Lung (tissue), 12 donors: ENCODE data around the gene MARCHF3. TPM values are rescaled to one million over a fixed set of nuclear protein-coding genes. Genes with fewer than 3 reads are reported as not detected.

Source experiments
- ATAC-seq: fragments of 200-7000 bp; cut with Tn5 transposase; one replicate; pipeline ENCODE4 v1.9.1; 2020; ENCODE audit warnings: moderate number of reproducible peaks; ENCODE audit not compliant: insufficient read depth, low FRiP score
- DNase-seq, 3 donors: peaks; one replicate each; pipeline ENCODE4 v3.0.0-alpha.2; 2013 to 2017
- H3K27ac ChIP-seq, 2 donors: one replicate each; pipeline ENCODE4 v1.5.1; 2013; ENCODE audit warnings: mild to moderate bottlenecking in 2 of 2, moderate library complexity in 2 of 2, control low read depth in 1 of 2, inconsistent platforms in 1 of 2, low read depth in 1 of 2, low read length in 1 of 2
- H3K27me3 ChIP-seq, 3 donors: one replicate each; pipeline ENCODE4 v1.5.1; 2013; ENCODE audit warnings: low read length in 2 of 3; ENCODE audit not compliant: control insufficient read depth in 3 of 3, insufficient read depth in 3 of 3
- H3K36me3 ChIP-seq, 4 donors: one replicate each; pipeline ENCODE4 v1.5.1; 2013; ENCODE audit warnings: low read length in 4 of 4, mild to moderate bottlenecking in 1 of 4, moderate library complexity in 1 of 4; ENCODE audit not compliant: control insufficient read depth in 4 of 4, insufficient read depth in 4 of 4
- H3K4me1 ChIP-seq, 5 donors: one replicate each; pipeline ENCODE4 v1.5.1; 2013; ENCODE audit warnings: low read length in 5 of 5, mild to moderate bottlenecking in 2 of 5, moderate library complexity in 1 of 5; ENCODE audit not compliant: control insufficient read depth in 5 of 5, insufficient read depth in 5 of 5
- H3K4me3 ChIP-seq: one replicate; pipeline ENCODE4 v1.5.1; 2013; ENCODE audit warnings: mild to moderate bottlenecking, control low read depth, moderate library complexity
- H3K9ac ChIP-seq, 2 donors: one replicate each; pipeline ENCODE4 v1.5.1; 2013; ENCODE audit warnings: low read length in 2 of 2, control low read depth in 1 of 2; ENCODE audit not compliant: insufficient read depth in 1 of 2
- H3K9me3 ChIP-seq, 4 donors: one replicate each; pipeline ENCODE4 v1.5.1; 2013; ENCODE audit warnings: low read length in 3 of 4, mild to moderate bottlenecking in 1 of 4, moderate library complexity in 1 of 4; ENCODE audit not compliant: control insufficient read depth in 4 of 4, insufficient read depth in 3 of 4
- CTCF ChIP-seq: IDR thresholded peaks from 2 replicates; pipeline ENCODE4 v1.5.1; 2012; ENCODE audit warnings: mild to moderate bottlenecking; ENCODE audit errors: control extremely low read depth, extremely low read depth
- WGBS, 2 donors: extraction: QIAGEN DNeasy Blood & Tissue Kit; methylation state at CpG; one replicate each; pipeline ENCODE4 v1.1.7; 2013; 5-methylcytosine and 5-hydroxymethylcytosine counted together
- polyA plus RNA-seq, 2 donors: library from polyadenylated mRNA; stranded (reverse); fragments of 200-250 nt; gene quantifications; one replicate each; pipeline ENCODE4 v1.2.1, GENCODE V29; 2013
- total RNA-seq, 2 donors: library from RNA; depleted of rRNA in 1 of 2; stranded (reverse); fragments of >200 nt in 1 of 2; gene quantifications; one replicate each; pipeline ENCODE4 v1.2.1, GENCODE V29; 2014 to 2021
- donor health status: control.
- donor health status: control.
- donor health status: Bipolar disorder and iron deficiency.
- donor health status: healthy.
- donor health status: DM: yes; HTN: yes; CAD: no.

MARCHF3 gene
- total and polyA plus RNA-seq, 4 donors: 3.7 to 17.0 (median 13.1) TPM

GRCh38 chr5:126884269-126884819, 146.0 kb downstream of the MARCHF3 start:
- no peaks in the 10 kb centered on the region for H3K36me3 ChIP-seq
- peaks cover 0 to 13% (median 0%) of the 10 kb centered on the region in 5 donors for H3K4me1 ChIP-seq
- no peak overlapping the region for H3K4me3 ChIP-seq
- WGBS, 2 donors: 60 to 61% methylated on average over 5 of the region's 5 CpGs
- no peak for TF ChIP-seq CTCF
- H3K9ac ChIP-seq: no peak overlapping the region
- no peaks in the 10 kb centered on the region for H3K9me3 ChIP-seq
- DNase-seq: peak in 1 of 3 donors; percentile 29
- no peaks in the 10 kb centered on the region for H3K27me3 ChIP-seq
- ATAC-seq: peak; percentile 56
- peak overlapping the region in 1 of 2 donors; percentile 72 for H3K27ac ChIP-seq

GRCh38 chr5:126883564-126884245, 146.7 kb downstream of the MARCHF3 start:
- Histone ChIP-seq H3K9me3 (no peaks in the 10 kb centered on the region), H3K4me3 (no peak overlapping the region), H3K27me3 (peaks cover 0 to 2% (median 0%) of the 10 kb centered on the region in 3 donors), H3K9ac (no peak overlapping the region), H3K27ac (peak overlapping the region in 1 of 2 donors; percentile 70), H3K4me1 (peaks cover 0 to 16% (median 0%) of the 10 kb centered on the region in 5 donors), H3K36me3 (no peaks in the 10 kb centered on the region)
- no peak for TF ChIP-seq CTCF
- no peak for ATAC-seq
- DNase-seq: no peak
- WGBS, 2 donors: 81 to 90% methylated on average over 2 of the region's 2 CpGs

- H3K9me3 ChIP-seq: no peaks in the 10 kb centered on the region
- H3K27me3 ChIP-seq: peaks cover 0 to 12% (median 0%) of the 10 kb centered on the region in 3 donors
- no peak for DNase-seq
- no peak overlapping the region for H3K4me3 ChIP-seq
- no peak for TF ChIP-seq CTCF
- H3K9ac ChIP-seq: no peak overlapping the region
- peaks cover 0 to 4% (median 0%) of the 10 kb centered on the region in 4 donors for H3K36me3 ChIP-seq
- no peak overlapping the region for H3K27ac ChIP-seq
- H3K4me1 ChIP-seq: peaks cover 0 to 16% (median 2%) of the 10 kb centered on the region in 5 donors
- ATAC-seq: no peak
- WGBS, 2 donors: 94 to 97% methylated on average over 5 of the region's 5 CpGs
Measured at GRCh38 chr5:126881821-126882600, 148.3 kb downstream of the MARCHF3 start.
